Esophagus squamous epithelium (tissue), 5 donors: ENCODE results near the gene L3MBTL3. TPM values are rescaled to one million over a fixed set of nuclear protein-coding genes. Genes with fewer than 3 reads are reported as not detected.
"Not testable (repeated sequence)": the region's sequence is repeated elsewhere in the genome, so short reads cannot be mapped to it uniquely, and the experiment has no call there.

Source experiments
- DNase-seq: peaks from one replicate; lab custom pipeline; 2025; lab: John Stamatoyannopoulos, UW
- H3K27ac ChIP-seq, 4 donors: fragments of 200-600 bp; sonication (generic); one replicate each; pipeline ENCODE4 v1.5.1; 2016 to 2019; ENCODE audit warnings: mild to moderate bottlenecking in 1 of 4
- H3K27me3 ChIP-seq, 4 donors: fragments of 200-600 bp; sonication (generic); 1 replicate in 3 of 4; 2 replicates in 1 of 4; pipeline versions ENCODE4 v1.5.1 to v1.6.0; 2017 to 2021; ENCODE audit warnings: antibody characterized with exemption in 1 of 4
- H3K36me3 ChIP-seq, 3 donors: fragments of 200-600 bp; sonication (generic); one replicate each; pipeline ENCODE4 v1.5.1; 2016 to 2019
- H3K4me1 ChIP-seq, 3 donors: fragments of 200-600 bp; sonication (generic); one replicate each; pipeline ENCODE4 v1.5.1; 2017 to 2019
- H3K4me3 ChIP-seq, 4 donors: fragments of 200-600 bp; sonication (generic); 1 replicate in 3 of 4; 2 replicates in 1 of 4; pipeline ENCODE4 v1.5.1; 2016 to 2019; ENCODE audit warnings: mild to moderate bottlenecking in 2 of 4, moderate library complexity in 1 of 4
- H3K9me3 ChIP-seq, 3 donors: fragments of 200-600 bp; sonication (generic); one replicate each; pipeline ENCODE4 v1.5.1; 2016 to 2019
- CTCF ChIP-seq, 6 experiments: fragments of 450-650 bp in 4 of 6; fragments of 200-600 bp in 2 of 6; sonication (generic) in 2 of 6; IDR thresholded peaks; one replicate each; pipeline ENCODE4 v1.5.1; 2016 to 2019; ENCODE audit warnings: antibody characterized with exemption in 6 of 6, mild to moderate bottlenecking in 4 of 6, moderate library complexity in 4 of 6
- POLR2A ChIP-seq, 4 donors: fragments of 450-650 bp; IDR thresholded peaks; one replicate each; pipeline ENCODE4 v1.6.1; 2017; ENCODE audit warnings: antibody characterized with exemption in 4 of 4, mild to moderate bottlenecking in 4 of 4, moderate library complexity in 3 of 4
- WGBS, 2 donors: methylation state at CpG; one replicate each; pipeline ENCODE4 v1.1.5; 2018; 5-methylcytosine and 5-hydroxymethylcytosine counted together
- intact Hi-C: fragments of 100-400 bp; cut with DNase I; formaldehyde crosslinking; loops from one replicate; pipeline ENCODE4 v1.15.0; 2022
- total RNA-seq, 4 donors: library from RNA; depleted of rRNA; stranded (reverse); fragments of >200 nt; gene quantifications; one replicate each; pipeline ENCODE4 v1.1.0, GENCODE V29; 2016
- donor health status: DM: yes; HTN: yes; CAD: no.

The L3MBTL3 gene
- total RNA-seq, 4 donors from 2014 or later, result 1.2 to 5.3 (median 3.3) TPM

DNA sequence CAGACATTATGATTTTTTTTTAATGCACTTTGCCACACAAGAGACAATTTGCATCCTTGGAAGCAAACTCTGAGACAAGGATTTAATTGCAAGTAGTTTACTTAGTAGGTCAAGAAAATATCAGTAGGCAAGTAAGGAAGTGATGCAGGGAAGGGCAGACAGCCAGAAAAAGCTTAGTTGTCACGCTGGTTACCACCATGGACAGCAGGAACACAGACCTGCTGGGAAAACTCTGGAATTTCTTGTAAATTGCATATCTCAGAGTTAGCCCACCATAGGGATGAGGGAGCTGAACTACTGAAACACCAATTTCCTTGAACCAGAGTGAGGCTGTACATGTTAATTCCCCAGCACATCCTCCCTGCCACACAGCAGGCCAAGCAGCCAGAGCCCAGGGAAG is 92.7 kb downstream of the L3MBTL3 start:
- H3K4me1 ChIP-seq, result no peaks in the 10 kb centered on the region
- no peak overlapping the region for H3K4me3 ChIP-seq
- no peaks in the 10 kb centered on the region for H3K9me3 ChIP-seq
- H3K27ac ChIP-seq, result no peak overlapping the region
- H3K27me3 ChIP-seq, result no peaks in the 10 kb centered on the region
- WGBS, 2 donors, result 50 to 75% methylated on average over 1 of the region's 1 CpG
- no peaks in the 10 kb centered on the region for H3K36me3 ChIP-seq
- DNase-seq, result no peak
- no peak for TF ChIP-seq POLR2A (IDR thresholded peaks at IDR 0.05)
- no peak for TF ChIP-seq CTCF (IDR thresholded peaks at IDR 0.05)
- intact Hi-C loops, result no loop called here

DNA sequence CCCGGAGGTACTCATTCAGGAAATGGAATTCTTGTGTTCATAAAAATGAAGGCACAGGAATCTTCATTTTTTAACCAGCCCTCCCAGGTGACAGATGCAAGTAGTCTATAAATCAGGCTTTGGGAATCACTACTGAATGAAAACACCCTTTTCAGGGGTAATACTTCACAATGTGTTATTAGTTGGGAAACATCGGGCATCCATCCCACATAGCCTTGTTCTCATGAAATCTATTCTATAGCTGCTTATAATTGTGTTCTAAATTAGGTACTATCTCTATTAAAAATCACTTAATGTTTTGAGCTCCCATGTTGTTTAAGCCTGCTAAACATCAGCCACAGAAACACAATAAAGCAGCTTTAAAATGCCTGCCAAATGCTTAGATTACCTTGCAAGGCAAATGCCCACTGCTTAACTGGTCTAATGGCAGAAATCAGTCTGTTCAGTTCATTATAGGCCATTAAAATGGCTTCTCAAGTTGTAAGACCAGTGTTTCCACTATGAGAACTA is 94.9 kb downstream of the L3MBTL3 start:
- Histone ChIP-seq H3K36me3 (no peaks in the 10 kb centered on the region), H3K4me1 (no peaks in the 10 kb centered on the region), H3K4me3 (no peak overlapping the region), H3K27me3 (no peaks in the 10 kb centered on the region), H3K27ac (no peak overlapping the region), H3K9me3 (no peaks in the 10 kb centered on the region)
- intact Hi-C loops, result no loop called here
- WGBS, 2 donors, result 97% methylated on average over 2 of the region's 2 CpGs
- TF ChIP-seq POLR2A (IDR thresholded peaks at IDR 0.05), result no peak
- no peak for TF ChIP-seq CTCF (IDR thresholded peaks at IDR 0.05)
- DNase-seq, result no peak

- Histone ChIP-seq H3K27ac (no peak overlapping the region), H3K36me3 (no peaks in the 10 kb centered on the region), H3K27me3 (no peaks in the 10 kb centered on the region), H3K4me3 (no peak overlapping the region), H3K4me1 (no peaks in the 10 kb centered on the region), H3K9me3 (no peaks in the 10 kb centered on the region)
- WGBS, 2 donors, result 74 to 93% methylated on average over 6 of the region's 6 CpGs
- intact Hi-C loops, result no loop called here
- TF ChIP-seq POLR2A (IDR thresholded peaks at IDR 0.05) (no peak), CTCF (IDR thresholded peaks at IDR 0.05) (no peak)
- DNase-seq, result no peak
These were observed 96.7 kb downstream of the L3MBTL3 start for GRCh38 chr6:130115036-130115435.

DNA sequence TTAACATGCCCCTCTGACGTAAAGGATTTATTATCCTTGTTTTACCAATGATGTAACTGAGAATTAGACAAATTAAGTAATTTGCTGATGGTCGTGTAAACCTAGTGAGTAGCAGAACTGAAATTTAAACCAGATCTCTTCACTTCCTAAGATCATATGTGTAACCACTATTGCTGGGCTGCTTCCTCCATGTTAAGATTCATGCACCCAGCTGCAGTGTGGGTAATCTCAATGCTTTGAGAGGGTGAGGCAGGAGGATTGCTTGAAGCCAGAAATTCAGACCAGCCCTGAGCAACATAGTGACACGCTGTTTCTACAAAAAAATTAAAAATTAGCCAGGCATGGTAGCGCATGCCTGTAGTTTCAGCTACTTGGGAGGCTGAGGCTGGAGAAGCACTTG is 97.9 kb downstream of the L3MBTL3 start:
- Histone ChIP-seq H3K4me3 (no peak overlapping the region), H3K27ac (no peak overlapping the region), H3K4me1 (no peaks in the 10 kb centered on the region), H3K27me3 (no peaks in the 10 kb centered on the region), H3K36me3 (no peaks in the 10 kb centered on the region), H3K9me3 (no peaks in the 10 kb centered on the region)
- 92 to 93% methylated on average over 4 of the region's 4 CpGs for WGBS, 2 donors
- intact Hi-C loops, result no loop called here
- TF ChIP-seq CTCF (IDR thresholded peaks at IDR 0.05) (no peak), POLR2A (IDR thresholded peaks at IDR 0.05) (no peak)
- no peak for DNase-seq

DNA sequence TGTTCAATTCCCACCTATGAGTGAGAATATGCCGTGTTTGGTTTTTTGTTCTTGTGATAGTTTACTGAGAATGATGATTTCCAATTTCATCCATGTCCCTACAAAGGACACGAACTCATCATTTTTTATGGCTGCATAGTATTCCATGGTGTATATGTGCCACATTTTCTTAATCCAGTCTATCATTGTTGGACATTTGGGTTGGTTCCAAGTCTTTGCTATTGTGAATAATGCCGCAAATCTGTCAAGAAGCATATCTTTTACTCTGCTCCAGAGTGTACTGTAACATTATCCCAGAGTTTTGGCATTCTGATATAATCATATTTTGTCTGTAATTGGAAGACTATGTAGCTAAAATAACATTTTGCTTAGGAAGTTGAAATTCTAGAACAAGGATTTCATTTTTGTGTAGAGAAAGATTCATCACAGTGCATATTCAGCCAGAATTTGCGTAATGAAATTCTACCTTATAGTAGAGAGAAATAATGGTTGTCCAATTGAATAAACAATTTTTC is 98.9 kb downstream of the L3MBTL3 start:
- H3K4me3 ChIP-seq, H3K9me3 ChIP-seq, H3K4me1 ChIP-seq, H3K27me3 ChIP-seq, intact Hi-C loops, H3K27ac ChIP-seq, H3K36me3 ChIP-seq, DNase-seq: not testable (repeated sequence)
- WGBS, 2 donors, result 87 to 93% methylated on average over 2 to 3 of the region's 4 CpGs

- WGBS, 2 donors, result 41 to 47% methylated on average over 6 of the region's 6 CpGs
- H3K27ac ChIP-seq, result no peak overlapping the region
- intact Hi-C loops, result no loop called here
- H3K4me1 ChIP-seq, result no peaks in the 10 kb centered on the region
- H3K36me3 ChIP-seq, result peaks cover 0 to 2% (median 0%) of the 10 kb centered on the region in 3 donors
- no peak for DNase-seq
- H3K4me3 ChIP-seq, result no peak overlapping the region
- no peak for TF ChIP-seq POLR2A (IDR thresholded peaks at IDR 0.05)
- TF ChIP-seq CTCF (IDR thresholded peaks at IDR 0.05), result no peak
- no peaks in the 10 kb centered on the region for H3K9me3 ChIP-seq
- H3K27me3 ChIP-seq, result no peaks in the 10 kb centered on the region
These were observed 99.9 kb downstream of the L3MBTL3 start for GRCh38 chr6:130118236-130118635.
